ENCODE data around the gene FIS1.

- TF ChIP-seq POLR2A (IDR thresholded peaks at IDR 0.05) (no peak), CTCF (IDR thresholded peaks at IDR 0.05) (no peak)
Observed at GRCh38 chr7:101205901-101206664, 38.8 kb downstream of the FIS1 start.
